ENCODE measurements around the gene CC2D1B.

GRCh38 chr1:52348704-52349300 lies 17.2 kb downstream of the CC2D1B start:
- TF ChIP-seq CTCF (IDR thresholded peaks at IDR 0.05) (no peak; the same call in 1 of the 2 replicates), ZFX (IDR thresholded peaks at IDR 0.05; ENCODE audit: borderline replicate concordance) (no peak)
